ENCODE results near the gene MRPL42. TPM values are rescaled to one million over a fixed set of nuclear protein-coding genes. Genes with fewer than 3 reads are reported as not detected.

The MRPL42 gene
- total and polyA plus RNA-seq, 2 experiments from 2014 or later = 195 to 269 TPM

DNA sequence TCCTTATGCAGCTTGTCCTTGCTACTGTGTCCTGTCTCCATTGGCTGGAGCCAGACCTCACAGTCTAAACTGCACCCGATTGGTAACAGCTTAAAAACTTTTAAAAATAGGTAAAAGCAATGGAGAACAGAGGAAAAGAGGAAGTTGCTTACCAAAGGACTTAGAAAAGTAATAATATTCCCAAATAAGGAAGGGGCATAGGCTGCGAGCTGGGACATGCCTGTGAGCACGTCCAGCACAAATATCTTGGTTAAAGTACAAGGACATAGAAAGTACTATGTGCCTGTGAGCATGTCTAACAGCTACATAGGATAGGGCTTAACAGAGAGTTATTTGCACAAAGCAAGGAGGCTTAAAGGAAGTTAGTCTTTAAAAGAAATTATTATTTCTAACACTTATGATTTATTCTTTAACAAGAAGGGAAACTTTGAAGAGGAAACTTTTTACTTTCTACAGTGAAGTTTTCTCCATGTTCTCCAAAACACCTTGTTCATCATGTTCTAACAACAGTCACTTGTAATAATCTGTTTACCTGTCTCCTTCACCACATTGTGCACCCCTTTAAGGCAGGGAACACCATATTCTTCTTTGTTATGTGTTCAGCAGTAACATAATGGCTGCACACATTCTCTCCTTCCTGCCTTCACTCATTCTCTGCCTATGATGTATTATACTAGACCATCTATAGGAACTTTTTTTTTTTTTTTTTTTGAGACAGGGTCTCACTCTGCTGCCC is 15.7 kb upstream of the MRPL42 start:
- Histone ChIP-seq H3K27me3 (ENCODE audit: insufficient read depth) (no peaks in the 10 kb centered on the region), H4K20me1 (replicated peaks; ENCODE audit: insufficient read depth) (no peaks in the 10 kb centered on the region; the same call in 1 of the 2 replicates), H3K4me3 (no peak overlapping the region), H3K9me2 (ENCODE audit: insufficient read depth) (no peaks in the 10 kb centered on the region), H2AFZ (no peak overlapping the region), H3K36me3 (ENCODE audit: insufficient read depth) (no peaks in the 10 kb centered on the region), H3K4me1 (ENCODE audit: insufficient read depth) (no peaks in the 10 kb centered on the region), H3K4me2 (no peak overlapping the region), H3K27ac (ENCODE audit: low read depth) (no peak overlapping the region), H3F3A (replicated peaks; ENCODE audit: low read depth) (no peaks in the 10 kb centered on the region), H3K79me2 (replicated peaks; ENCODE audit: insufficient read depth) (no peaks in the 10 kb centered on the region)
- no peaks in the 10 kb centered on the region for H3K4me1 Mint-ChIP-seq
- 0 out of 3 replicates have a peak, but pooled peaks cover 4% of the 10 kb centered on the region for H3K36me3 Mint-ChIP-seq (ENCODE audit: low read depth)
- H3K27ac Mint-ChIP-seq = no peak overlapping the region
- no peak for DNase-seq (ENCODE audit: low spot score)
- H3K27me3 Mint-ChIP-seq (ENCODE audit: insufficient read depth, low read depth, poor library complexity) = peaks cover 4% of the 10 kb centered on the region
- ATAC-seq = no peak
- H3K4me3 Mint-ChIP-seq = no peak overlapping the region
- no peak for TF ChIP-seq ZNF114 (CRISPR knock-in tag; IDR thresholded peaks at IDR 0.05)
- TF ChIP-seq EZH2phosphoT487 (IDR thresholded peaks at IDR 0.05; ENCODE audit: unreplicated experiment) = no peak
- TF ChIP-seq, protein P1, sequence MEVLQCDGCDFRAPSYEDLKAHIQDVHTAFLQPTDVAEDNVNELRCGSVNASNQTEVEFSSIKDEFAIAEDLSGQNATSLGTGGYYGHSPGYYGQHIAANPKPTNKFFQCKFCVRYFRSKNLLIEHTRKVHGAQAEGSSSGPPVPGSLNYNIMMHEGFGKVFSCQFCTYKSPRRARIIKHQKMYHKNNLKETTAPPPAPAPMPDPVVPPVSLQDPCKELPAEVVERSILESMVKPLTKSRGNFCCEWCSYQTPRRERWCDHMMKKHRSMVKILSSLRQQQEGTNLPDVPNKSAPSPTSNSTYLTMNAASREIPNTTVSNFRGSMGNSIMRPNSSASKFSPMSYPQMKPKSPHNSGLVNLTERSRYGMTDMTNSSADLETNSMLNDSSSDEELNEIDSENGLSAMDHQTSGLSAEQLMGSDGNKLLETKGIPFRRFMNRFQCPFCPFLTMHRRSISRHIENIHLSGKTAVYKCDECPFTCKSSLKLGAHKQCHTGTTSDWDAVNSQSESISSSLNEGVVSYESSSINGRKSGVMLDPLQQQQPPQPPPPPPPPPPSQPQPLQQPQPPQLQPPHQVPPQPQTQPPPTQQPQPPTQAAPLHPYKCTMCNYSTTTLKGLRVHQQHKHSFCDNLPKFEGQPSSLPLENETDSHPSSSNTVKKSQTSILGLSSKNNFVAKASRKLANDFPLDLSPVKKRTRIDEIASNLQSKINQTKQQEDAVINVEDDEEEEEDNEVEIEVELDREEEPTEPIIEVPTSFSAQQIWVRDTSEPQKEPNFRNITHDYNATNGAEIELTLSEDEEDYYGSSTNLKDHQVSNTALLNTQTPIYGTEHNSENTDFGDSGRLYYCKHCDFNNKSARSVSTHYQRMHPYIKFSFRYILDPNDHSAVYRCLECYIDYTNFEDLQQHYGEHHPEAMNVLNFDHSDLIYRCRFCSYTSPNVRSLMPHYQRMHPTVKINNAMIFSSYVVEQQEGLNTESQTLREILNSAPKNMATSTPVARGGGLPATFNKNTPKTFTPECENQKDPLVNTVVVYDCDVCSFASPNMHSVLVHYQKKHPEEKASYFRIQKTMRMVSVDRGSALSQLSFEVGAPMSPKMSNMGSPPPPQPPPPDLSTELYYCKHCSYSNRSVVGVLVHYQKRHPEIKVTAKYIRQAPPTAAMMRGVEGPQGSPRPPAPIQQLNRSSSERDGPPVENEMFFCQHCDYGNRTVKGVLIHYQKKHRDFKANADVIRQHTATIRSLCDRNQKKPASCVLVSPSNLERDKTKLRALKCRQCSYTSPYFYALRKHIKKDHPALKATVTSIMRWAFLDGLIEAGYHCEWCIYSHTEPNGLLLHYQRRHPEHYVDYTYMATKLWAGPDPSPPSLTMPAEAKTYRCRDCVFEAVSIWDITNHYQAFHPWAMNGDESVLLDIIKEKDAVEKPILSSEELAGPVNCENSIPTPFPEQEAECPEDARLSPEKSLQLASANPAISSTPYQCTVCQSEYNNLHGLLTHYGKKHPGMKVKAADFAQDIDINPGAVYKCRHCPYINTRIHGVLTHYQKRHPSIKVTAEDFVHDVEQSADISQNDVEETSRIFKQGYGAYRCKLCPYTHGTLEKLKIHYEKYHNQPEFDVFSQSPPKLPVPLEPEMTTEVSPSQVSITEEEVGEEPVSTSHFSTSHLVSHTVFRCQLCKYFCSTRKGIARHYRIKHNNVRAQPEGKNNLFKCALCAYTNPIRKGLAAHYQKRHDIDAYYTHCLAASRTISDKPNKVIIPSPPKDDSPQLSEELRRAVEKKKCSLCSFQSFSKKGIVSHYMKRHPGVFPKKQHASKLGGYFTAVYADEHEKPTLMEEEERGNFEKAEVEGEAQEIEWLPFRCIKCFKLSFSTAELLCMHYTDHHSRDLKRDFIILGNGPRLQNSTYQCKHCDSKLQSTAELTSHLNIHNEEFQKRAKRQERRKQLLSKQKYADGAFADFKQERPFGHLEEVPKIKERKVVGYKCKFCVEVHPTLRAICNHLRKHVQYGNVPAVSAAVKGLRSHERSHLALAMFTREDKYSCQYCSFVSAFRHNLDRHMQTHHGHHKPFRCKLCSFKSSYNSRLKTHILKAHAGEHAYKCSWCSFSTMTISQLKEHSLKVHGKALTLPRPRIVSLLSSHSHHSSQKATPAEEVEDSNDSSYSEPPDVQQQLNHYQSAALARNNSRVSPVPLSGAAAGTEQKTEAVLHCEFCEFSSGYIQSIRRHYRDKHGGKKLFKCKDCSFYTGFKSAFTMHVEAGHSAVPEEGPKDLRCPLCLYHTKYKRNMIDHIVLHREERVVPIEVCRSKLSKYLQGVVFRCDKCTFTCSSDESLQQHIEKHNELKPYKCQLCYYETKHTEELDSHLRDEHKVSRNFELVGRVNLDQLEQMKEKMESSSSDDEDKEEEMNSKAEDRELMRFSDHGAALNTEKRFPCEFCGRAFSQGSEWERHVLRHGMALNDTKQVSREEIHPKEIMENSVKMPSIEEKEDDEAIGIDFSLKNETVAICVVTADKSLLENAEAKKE (CRISPR knock-in tag; IDR thresholded peaks at IDR 0.05) = no peak
- peaks cover 9% of the 10 kb centered on the region for H3K9me3 Mint-ChIP-seq

DNA sequence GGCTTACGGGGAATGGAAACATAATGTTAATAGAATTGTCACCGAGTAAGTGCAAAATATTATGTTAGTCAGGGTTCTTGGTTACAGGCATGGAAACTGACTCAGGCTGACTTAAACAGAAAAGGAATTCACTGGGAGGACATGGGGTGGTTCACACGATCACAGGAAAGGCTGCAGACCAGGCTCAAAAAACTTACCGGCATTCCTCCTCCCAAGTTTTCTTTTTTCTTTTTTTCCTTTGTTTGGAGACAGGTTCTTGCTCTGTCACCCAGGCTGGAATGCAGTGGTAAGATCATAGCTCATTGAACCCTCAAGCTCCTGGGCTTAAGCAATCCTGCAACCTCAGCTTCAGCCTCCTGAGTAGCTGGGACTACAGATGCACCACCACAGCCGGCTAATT is 13.7 kb upstream of the MRPL42 start:
- no peaks in the 10 kb centered on the region for H3K79me2 ChIP-seq (replicated peaks; ENCODE audit: insufficient read depth)
- H3K27me3 ChIP-seq (ENCODE audit: insufficient read depth) = no peaks in the 10 kb centered on the region
- H2AFZ ChIP-seq = peak overlapping the region; percentile 34; the same call in 1 of the 2 replicates
- no peak overlapping the region for H3K4me3 ChIP-seq
- no peaks in the 10 kb centered on the region for H3K9me2 ChIP-seq (ENCODE audit: insufficient read depth)
- no peak overlapping the region for H3K27ac ChIP-seq (ENCODE audit: low read depth)
- H3K27ac Mint-ChIP-seq = no peak overlapping the region
- H3K4me2 ChIP-seq = no peak overlapping the region
- H3K4me1 ChIP-seq (ENCODE audit: insufficient read depth) = no peaks in the 10 kb centered on the region
- H3K9me3 Mint-ChIP-seq = peaks cover 9% of the 10 kb centered on the region
- H3K4me1 Mint-ChIP-seq = no peaks in the 10 kb centered on the region
- DNase-seq (ENCODE audit: low spot score) = peak; percentile 30
- no peak for ATAC-seq
- H3K4me3 Mint-ChIP-seq = no peak overlapping the region
- 0 out of 3 replicates have a peak, but pooled peaks cover 4% of the 10 kb centered on the region for H3K36me3 Mint-ChIP-seq (ENCODE audit: low read depth)
- no peaks in the 10 kb centered on the region for H3F3A ChIP-seq (replicated peaks; ENCODE audit: low read depth)
- H3K36me3 ChIP-seq (ENCODE audit: insufficient read depth) = no peaks in the 10 kb centered on the region
- no peaks in the 10 kb centered on the region; the same call in 1 of the 2 replicates for H4K20me1 ChIP-seq (replicated peaks; ENCODE audit: insufficient read depth)
- peaks cover 6% of the 10 kb centered on the region for H3K27me3 Mint-ChIP-seq (ENCODE audit: insufficient read depth, low read depth, poor library complexity)
- TF ChIP-seq, protein P2, sequence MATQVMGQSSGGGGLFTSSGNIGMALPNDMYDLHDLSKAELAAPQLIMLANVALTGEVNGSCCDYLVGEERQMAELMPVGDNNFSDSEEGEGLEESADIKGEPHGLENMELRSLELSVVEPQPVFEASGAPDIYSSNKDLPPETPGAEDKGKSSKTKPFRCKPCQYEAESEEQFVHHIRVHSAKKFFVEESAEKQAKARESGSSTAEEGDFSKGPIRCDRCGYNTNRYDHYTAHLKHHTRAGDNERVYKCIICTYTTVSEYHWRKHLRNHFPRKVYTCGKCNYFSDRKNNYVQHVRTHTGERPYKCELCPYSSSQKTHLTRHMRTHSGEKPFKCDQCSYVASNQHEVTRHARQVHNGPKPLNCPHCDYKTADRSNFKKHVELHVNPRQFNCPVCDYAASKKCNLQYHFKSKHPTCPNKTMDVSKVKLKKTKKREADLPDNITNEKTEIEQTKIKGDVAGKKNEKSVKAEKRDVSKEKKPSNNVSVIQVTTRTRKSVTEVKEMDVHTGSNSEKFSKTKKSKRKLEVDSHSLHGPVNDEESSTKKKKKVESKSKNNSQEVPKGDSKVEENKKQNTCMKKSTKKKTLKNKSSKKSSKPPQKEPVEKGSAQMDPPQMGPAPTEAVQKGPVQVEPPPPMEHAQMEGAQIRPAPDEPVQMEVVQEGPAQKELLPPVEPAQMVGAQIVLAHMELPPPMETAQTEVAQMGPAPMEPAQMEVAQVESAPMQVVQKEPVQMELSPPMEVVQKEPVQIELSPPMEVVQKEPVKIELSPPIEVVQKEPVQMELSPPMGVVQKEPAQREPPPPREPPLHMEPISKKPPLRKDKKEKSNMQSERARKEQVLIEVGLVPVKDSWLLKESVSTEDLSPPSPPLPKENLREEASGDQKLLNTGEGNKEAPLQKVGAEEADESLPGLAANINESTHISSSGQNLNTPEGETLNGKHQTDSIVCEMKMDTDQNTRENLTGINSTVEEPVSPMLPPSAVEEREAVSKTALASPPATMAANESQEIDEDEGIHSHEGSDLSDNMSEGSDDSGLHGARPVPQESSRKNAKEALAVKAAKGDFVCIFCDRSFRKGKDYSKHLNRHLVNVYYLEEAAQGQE (IDR thresholded peaks at IDR 0.05; ENCODE audit: unreplicated experiment) = no peak
- TF ChIP-seq CREB1 (CRISPR knock-in tag; IDR thresholded peaks at IDR 0.05; ENCODE audit: low read depth) (no peak), EZH2phosphoT487 (IDR thresholded peaks at IDR 0.05; ENCODE audit: unreplicated experiment) (no peak)

Data from GM23338 (cell line).